GM18873 (cell line): ENCODE results near the gene TCAP.

Source experiments
- ATAC-seq: cut with Tn5 transposase; IDR thresholded peaks from one replicate; pipeline ENCODE4 v1.9.1; 2021; ENCODE audit warnings: mild to moderate bottlenecking, moderate library complexity, moderate number of reproducible peaks; ENCODE audit not compliant: unreplicated experiment, low FRiP score

Gene TCAP

GRCh38 chr17:39664581-39665561 lies at the start of gene TCAP:
Gene TCAP, plus strand, starts transcription at chr17:39665349. Its CDS starts 11 bp downstream, at chr17:39665360.
- no peak for ATAC-seq

- ATAC-seq = no peak
These were observed 49.7 kb upstream of the TCAP start for GRCh38 chr17:39615434-39615833.

- no peak for ATAC-seq
These were observed 48.1 kb upstream of the TCAP start for GRCh38 chr17:39617100-39617445.

GRCh38 chr17:39617446-39618245 lies 47.5 kb upstream of the TCAP start:
- ATAC-seq = no peak

GRCh38 chr17:39618246-39618913 lies 46.8 kb upstream of the TCAP start:
- no peak for ATAC-seq

GRCh38 chr17:39618956-39619785 lies 46.0 kb upstream of the TCAP start:
- no peak for ATAC-seq

GRCh38 chr17:39619786-39620101 lies 45.4 kb upstream of the TCAP start:
- ATAC-seq = no peak

- peak; percentile 45 for ATAC-seq
These were observed 43.4 kb upstream of the TCAP start for GRCh38 chr17:39621523-39622379.

- no peak for ATAC-seq
These were observed 42.7 kb upstream of the TCAP start for GRCh38 chr17:39622380-39623006.

- ATAC-seq = no peak
These were observed 41.7 kb upstream of the TCAP start for GRCh38 chr17:39623356-39623950.

- no peak for ATAC-seq
These were observed 40.8 kb upstream of the TCAP start for GRCh38 chr17:39624313-39624712.

- ATAC-seq = no peak
These were observed 39.9 kb upstream of the TCAP start for GRCh38 chr17:39625198-39625785.

- ATAC-seq = no peak
These were observed 38.7 kb upstream of the TCAP start, which contains the start of gene PPP1R1B for GRCh38 chr17:39626171-39627046. Gene PPP1R1B, plus strand, starts transcription at chr17:39626952. Its CDS starts 441 bp downstream, at chr17:39627393.

GRCh38 chr17:39627047-39627711 lies 38.0 kb upstream of the TCAP start:
- ATAC-seq = no peak

GRCh38 chr17:39627712-39628516 lies 37.2 kb upstream of the TCAP start:
- ATAC-seq = no peak
